ENCODE results near the gene FBXO17.
"Not testable (repeated sequence)": the region's sequence is repeated elsewhere in the genome, so short reads cannot be mapped to it uniquely, and the experiment has no call there.

FBXO17 gene, protein sequence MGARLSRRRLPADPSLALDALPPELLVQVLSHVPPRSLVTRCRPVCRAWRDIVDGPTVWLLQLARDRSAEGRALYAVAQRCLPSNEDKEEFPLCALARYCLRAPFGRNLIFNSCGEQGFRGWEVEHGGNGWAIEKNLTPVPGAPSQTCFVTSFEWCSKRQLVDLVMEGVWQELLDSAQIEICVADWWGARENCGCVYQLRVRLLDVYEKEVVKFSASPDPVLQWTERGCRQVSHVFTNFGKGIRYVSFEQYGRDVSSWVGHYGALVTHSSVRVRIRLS

DNA sequence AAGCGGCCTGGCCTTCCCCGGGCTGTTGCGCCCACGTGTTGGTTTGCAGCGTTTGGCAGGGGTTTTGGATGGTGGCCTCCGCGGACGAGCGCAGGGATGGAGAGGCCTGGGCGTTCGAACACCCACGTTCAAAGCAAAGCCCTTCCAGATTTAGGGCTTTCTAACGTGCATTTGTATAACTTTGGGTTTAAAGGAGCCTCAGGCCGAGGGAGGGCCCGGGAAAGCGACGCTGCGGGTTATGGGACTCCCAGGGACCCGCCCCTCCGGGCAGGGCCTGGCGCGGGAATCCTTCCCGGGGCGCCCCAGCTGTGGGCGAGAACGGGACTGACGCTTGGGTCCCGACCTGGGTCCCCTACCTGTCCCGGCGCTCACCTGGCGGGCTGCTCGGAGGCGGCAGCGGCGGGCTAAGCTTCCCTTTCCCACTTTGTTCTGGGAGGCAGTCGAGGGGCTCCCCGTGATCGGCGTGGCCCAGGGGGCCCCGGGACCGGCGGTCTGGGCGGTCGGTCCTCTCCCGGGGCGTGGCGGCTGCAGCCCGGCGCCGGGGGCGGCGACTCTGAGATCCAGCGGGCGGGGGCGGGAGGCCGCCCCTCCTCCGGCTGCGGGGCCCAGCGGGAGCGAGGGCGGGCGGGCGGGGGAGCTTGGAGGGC is at the start of gene FBXO17:
Gene FBXO17 (minus strand): TSS at position 529 of the 647 bp plus-strand sequence. CDS start 25,423 bp downstream, outside the sequence.
- DNase-seq = no peak

DNA sequence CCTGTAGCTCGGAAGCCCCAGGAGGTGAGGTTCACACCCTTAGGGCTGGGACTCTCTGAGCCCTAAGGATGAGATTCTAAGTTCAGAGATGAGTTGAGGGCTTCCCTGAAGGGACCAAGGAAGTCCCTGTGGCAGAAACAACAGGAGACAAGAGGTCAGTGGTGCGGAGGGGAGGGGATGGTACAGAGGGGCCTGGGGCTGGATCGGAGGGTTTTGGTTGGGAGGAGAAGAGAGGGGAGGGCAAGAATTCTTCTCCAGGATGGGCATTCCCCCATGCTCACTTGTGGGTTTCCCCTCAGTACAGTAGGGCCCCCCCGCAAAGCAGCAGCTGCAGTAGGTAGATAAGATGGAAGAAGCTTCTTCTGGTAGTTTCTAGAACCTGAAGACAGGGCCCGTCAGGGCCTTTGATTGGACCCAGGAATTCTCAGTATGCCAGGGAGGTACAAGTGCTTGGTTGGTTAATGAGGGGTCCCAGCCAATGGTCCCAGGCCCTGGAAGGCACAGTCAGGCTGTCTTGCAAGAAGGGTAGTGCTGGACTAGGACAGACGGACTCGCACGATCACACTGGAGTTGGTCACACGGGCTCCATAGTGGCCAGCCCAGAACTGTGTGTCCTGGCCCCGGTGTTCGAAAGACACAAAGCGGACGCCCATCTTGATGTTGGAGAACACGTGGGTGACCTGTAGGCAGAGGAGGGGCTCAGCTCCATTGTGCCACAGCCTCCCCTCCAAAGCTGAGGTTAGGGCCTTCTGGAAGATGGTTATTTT is 49.5 kb upstream of the FBXO17 start:
- DNase-seq = no peak

DNA sequence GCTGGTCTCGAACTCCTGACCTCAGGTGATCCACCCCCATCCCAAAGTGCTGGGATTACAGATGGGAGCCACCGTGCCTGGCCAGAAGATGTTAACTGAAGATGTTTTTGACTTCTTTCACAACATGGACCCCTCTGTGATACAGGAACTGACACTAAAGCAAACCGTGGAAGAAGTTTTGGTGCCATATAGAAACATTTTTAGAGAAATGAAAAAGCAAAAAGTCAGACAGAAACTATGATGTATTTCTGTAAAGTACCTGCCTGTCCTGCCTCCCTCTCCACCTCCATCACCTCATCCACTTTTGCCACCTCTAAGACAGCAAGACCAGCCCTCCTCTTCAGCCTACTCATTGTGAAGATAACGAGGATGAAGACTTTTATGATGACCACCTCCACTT is 45.5 kb upstream of the FBXO17 start:
- DNase-seq = no peak

DNA sequence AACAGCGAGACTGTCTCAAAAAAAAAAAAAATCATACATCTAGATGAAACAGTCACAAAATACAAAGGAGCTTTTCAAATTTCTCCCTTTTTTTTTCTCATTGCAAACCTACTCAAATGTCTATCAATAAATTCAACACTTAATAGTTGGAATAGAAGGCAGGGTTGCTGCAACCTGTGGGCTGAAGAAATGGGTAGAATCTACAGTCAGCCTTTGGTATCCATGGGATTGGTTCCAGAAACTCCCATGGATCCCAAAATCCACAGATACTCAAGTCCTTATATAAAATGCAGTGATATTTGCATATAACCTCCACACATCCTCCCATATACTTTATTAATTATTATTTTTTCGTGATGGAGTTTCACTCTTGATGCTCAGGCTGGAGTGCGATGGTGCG is 42.1 kb upstream of the FBXO17 start:
- no peak for DNase-seq

DNA sequence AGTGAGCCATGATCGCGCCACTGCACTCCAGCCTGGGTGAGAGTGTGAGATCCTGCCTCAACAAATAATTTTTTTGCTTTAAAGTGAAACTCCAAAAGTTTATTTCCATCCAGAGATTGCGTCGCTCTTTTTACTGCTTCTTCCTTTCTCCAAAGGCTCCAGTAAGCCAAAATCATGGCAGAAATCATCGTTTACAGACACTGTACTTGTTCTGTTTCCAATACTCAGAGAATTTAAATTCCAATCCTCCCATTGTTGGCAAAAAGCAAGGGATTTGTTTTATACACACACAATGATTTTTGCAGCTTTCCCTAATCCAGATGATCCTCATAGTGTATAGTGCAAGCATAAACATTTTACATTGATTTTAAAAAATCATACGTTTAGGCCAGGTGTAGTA is 41.5 kb upstream of the FBXO17 start:
- DNase-seq = no peak

DNA sequence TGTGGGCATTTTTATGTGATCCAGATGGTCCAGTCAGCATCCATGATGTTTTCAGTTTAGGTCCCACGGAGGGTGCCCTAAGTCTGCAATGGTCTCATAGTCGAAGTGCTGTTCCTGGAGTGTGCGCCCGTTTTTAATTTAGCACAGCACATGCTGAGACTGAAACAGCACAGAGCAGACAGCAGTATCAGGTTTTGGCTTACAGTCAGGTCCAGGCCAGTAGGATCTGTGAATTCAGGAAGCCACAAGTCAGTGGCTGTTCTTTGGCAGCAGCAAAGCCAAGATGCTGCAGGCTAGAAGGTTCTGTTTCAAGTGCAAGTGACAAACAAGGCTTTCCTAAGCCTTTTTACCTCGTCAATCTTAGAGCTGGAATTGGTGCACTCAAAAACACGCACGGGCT is 38.5 kb upstream of the FBXO17 start:
- no peak for DNase-seq

DNA sequence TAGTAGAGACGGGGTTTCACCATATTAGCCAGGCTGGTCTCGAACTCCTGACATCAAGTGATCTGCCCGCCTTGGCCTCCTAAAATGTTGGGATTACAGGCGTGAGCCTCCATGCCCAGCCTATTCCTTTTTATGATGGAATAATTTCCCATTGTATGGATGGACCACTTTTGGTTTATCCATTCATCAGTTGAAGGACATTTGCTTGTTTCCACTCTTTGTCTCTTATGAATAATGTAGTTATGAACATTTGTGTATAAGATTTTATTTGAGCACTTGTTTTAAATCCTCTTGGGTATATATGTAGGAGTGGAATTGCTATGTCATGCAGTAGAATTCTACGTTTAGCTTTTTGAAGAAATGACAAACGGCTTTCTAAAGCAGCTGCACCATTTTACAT is 33.5 kb upstream of the FBXO17 start:
- DNase-seq = no peak

DNA sequence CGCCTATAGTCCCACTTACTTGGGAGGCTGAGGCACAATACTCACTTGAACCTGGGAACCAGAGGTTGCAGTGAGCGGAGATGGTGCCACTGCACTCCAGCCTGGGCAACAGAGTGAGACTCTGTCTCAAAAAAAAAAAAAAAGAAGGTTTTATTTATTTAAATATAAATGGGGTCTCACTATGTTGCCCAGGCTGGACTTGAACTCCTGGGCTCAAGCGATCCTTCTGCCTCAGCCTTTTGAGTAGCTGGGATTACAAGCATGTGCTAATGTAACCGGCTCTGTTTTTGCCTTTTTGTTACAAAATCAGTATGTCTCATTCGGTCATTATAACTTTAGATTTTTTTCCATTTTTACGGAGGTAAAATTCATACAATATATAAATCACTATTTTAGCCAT is 32.6 kb upstream of the FBXO17 start:
- no peak for DNase-seq

DNA sequence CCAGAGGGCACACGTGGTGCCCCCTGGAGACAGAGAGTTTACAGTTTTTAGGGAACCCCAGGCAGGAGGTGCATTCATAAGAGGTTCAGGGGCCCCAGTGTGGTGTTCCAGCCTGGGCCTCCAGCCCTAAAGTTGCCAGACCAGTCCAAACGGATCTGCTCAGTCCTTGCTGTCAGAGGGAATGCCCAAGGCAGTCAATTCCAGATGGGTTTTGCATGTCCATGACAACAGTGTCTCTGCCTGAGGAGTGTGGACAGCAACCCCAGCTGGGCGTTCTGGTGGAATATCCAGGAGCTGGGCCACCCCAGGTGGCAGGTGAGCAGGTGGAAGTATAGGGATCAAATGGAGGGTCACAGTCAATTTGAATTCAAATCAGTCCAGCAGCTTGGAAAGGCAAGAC is 31.6 kb upstream of the FBXO17 start:
- DNase-seq = no peak

DNA sequence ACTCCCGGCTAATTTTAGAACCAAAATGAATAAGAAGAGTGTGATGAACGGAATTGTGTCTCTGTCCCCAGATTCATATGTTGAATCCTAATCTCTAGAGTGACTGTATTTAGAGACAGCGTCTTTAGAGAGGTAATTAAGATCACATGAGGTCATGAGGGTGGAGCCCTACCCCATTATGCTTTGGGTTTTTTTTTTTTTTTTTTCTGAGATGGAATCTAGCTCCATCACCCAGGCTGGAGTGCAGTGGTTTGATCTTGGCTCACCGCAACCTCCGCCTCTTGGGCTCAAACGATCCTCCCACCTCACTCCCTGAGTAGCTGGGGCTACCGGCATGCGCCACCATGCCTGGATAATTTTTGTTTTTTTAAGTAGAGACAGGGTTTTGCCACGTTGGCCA is 28.9 kb upstream of the FBXO17 start:
- no peak for DNase-seq

DNA sequence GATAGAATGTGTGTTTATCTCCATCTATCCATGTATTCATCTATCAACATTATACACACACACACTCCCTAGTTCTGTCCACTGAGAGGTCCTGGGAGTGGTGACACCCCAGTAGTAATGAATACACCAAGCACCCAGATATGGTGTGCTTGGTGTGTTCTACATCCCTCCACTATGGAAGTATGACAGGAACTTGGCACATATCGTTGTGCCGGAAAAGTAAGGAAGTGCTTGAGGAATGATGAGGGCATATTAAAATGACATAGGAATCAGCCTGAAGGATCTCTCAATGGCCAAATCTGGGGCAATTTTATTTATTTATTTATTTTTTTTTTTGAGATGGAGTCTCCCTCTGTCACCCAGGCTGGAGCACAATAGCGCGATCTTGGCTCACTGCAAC is 28.3 kb upstream of the FBXO17 start:
- DNase-seq = no peak

DNA sequence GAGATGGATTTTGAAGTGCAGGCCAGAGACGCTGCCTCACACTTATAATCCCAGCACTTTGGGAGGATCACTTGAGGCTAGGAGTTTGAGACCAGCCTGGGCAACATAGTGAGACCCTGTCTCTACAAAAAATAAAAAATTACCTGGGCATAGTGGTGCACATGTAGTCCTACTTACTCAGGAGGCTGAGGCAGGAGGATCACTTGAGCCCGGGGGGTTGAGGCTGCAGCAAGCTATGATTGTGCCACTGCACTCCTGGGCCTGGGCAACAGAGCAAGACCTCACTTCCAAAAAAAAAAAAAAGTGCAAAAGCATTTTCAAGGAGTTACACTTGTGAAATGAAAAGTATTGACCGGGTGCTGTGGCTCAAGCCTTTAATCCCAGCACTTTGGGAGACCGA is 27.6 kb upstream of the FBXO17 start:
- DNase-seq = no peak

DNA sequence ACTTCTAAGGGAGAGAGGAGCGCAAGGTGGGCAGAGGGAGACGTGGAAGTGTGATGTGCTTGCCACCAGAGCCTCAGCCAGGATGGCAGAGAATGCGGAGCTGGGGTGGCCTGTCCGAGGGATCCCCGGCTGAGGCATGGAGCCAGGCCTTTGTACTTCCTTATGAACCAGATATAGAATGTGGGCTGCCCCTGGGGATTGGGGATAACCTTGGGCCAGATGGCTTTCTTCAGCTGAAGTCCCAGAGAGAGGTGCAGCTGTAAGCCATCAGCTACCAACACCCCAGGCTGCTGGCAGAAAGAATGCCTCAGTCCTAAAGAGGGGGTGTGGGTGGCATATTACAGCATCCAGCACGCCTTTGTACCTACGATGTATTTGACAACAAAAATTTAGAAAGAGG is 25.5 kb upstream of the FBXO17 start:
- DNase-seq = no peak

DNA sequence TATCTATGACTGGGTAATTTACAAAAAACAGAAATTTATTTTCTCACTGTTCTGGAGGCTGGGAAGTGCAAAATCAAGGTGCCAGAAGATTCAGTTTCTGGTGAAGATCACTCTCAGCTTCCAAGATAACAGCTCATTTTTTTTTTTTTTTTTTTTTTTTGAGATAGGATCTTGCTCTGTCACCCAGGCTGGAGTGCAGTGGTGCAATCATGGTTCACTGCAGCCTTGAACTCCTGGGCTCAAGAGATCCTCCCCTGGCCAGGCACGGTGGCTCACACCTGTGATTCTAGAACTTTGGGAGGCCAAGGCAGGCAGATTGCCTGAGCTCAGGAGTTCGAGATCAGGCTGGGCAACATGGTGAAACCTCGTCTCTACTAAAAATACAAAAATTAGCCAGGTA is 22.0 kb upstream of the FBXO17 start:
- DNase-seq = not testable (repeated sequence)

DNA sequence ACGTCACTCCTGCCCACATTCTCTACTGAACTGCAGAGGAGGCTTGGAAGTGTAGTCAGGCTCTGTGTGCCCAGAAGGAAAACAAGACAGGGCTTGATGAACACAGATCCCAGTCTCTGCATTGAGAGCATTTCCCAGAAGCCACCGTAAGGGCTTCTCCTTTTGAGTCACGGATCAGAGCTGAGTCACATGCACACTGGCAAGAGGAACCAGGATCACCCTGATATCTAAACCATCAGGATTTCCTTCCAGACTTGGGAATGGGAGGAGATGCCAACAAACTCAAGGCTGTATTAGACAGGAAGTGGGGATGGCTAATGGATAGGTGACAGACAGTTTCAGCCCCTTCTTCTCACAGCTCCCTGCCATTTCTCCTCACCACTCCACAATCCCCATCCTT is 17.7 kb upstream of the FBXO17 start:
- DNase-seq = no peak

DNA sequence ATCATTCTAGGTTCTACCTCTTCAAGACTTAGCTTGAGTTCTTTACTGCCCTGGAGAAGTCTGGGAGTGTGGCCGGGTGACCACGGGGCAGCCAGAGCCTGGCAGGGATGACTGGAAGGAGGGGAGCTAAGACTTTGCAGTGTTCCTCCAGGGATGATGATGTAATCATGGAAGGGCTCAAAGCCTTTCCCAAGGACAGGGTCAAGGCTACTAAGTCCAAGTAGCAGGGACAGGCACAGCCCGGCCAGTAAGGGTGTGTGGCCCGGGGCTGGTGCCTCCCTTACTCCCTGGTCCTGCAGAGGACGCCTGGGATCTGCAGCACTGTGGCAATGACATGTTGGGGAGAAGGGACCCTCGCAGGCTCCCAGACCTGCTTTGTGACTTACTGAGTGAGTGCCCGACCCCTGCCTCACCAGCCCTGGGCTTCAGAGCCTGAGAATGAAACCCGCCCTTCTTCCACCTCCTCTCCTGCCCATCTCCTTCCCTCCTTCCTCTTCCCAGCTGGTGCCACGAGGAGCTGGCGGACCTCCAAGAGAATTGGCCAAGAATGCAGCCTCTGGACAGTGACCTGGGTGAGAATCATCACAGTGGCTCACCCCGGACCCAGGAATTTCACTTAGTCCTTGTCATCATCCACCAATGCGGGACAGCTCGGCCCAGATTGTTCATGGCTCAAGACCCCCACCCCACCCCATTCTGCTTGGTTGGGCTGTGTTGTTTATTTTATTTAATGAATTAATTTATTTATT is 15.6 kb upstream of the FBXO17 start:
- DNase-seq = no peak

DNA sequence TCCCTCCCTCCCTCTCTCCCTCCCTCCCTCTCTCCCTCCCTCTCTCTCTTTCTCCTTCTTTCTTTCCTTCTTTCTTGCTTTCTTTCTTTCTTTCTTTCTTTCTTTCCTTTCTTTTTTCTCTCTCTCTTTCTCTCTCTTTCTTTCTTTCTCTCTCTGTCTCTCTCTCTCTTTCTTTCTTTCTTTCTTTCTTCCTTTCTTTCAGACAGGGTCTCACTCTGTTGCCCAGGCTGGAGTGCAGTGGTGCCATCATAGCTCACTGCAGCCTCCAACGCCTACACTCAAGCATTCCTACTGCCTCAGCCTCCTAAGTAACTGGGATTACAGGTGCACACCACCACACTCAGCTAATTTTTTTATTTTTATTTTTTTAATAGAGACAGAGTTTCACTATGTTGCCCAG is 14.1 kb upstream of the FBXO17 start:
- not testable (repeated sequence) for DNase-seq

DNA sequence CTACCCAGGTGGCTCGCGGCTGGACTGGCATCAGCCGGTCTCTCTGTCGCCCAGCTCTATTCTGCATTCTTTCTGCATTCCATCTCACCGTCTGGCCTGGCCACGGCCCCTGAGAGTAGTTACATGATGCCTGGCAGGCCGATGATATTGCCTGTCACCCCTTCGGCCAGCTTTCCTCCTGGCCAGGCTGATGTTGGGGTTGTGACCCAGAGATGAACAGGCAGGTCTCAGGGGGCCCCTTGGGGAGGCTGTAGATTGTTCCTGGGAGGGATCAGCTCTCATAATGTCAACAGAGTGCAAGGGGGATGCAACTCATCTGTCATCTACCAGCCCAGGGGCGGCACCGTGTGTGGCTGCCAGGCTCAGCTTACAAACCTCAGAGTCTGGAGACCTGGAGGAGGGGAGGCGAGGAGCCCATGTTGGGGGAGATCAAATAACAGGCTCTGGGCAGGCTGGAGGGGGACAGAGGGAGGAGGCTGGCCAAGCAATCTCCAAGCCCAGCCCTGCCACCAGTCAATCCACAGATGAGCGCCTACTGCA is 13.6 kb upstream of the FBXO17 start:
- DNase-seq = no peak

DNA sequence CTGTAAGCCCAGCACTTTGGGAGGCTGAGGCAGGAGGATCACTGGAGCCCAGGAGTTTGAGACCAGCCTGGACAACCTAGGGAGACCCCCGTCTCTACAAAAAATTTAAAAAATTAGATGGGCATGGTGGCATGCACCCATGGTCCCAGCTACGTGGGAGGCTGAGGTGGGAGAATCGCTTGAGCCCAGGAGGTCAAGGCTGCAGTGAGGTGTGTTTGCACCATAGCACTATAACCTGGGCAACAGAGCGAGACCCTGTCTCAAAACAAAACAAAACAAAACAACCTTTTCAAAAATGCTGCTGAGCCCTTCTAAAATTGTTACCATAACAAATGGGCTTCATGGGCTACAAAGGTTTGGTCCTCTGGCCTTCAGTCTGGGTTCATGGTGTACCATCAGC is 13.1 kb upstream of the FBXO17 start:
- not testable (repeated sequence) for DNase-seq

DNA sequence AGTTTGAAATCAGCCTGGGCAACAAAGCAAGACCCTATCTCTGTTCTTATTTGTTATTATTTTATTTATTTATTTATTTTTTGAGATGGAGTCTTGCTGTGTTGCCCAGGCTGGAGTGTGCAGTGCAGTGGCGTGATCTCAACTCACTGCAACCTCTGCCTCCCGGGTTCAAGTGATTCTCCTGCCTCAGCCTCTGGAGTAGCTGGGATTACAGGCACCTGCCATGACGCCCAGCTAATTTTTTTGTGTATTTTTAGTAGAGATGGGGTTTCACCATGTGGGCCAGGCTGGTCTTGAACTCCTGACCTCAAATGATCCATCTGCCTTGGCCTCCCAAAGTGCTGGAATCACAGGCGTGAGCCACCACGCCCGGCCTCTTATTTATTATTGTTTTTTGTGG is 12.2 kb upstream of the FBXO17 start:
- DNase-seq = not testable (repeated sequence)

DNA sequence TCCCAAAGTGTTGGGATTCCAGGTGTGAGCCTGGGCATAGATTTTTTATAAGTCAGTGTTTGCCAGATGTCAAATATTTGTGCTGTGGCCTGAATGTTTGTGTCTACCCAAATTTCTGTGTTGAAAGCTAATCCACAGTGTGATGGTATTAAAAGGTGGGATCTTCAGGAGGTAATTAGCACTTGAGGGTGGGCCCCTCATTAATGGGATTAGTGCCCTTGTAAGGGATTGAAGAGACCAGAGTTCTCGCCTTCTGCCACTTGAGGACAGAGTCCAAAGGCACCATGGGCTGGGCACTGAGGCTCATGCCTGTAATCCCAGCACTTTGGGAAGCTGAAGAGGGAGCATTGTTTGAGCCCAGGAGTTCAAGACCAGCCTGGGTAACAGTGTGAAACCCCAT is 9.7 kb upstream of the FBXO17 start:
- no peak for DNase-seq

DNA sequence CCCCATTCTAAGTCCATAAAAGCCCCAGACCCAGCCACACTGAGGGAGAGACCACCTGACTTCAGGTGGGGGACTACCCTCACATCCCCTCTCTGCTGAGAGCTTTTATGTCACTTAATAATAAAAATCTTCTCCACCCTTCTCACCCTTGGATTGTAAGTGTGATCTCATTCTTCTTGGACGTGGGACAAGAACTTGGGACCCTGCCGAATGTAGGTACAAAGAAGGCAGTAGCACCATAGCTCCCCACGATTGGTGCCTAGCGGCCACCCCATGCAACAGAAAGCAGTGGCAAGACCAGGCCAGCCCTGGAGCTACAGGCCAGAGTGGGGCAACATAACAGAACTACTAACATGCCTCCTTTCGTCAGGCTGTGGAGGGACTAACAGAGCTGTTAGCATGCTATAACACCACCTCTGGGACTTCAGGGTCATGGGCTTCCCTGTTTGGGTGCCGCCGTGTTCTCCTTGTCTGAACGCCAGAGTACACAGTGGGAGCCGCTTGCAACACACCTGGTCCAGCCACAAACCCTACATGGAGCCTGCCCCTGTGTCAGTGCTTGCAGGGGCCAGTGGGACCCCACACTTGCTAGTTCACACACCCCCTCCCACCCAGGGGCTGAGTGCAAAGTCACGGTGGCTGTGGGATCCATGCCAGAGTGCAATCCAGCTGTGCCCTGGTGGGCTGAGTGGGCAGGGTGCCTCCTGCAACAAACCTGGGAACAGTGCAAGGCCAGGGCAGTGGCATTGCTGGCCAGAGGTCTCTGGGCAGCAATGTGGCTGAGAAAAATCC is 5.2 kb upstream of the FBXO17 start:
- no peak for DNase-seq
